HepG2 (cell line): Measurements from ENCODE around the gene CLIC3. TPM values are rescaled to one million over a fixed set of nuclear protein-coding genes. Genes with fewer than 3 reads are reported as not detected.
"Not testable (repeated sequence)": the region's sequence is repeated elsewhere in the genome, so short reads cannot be mapped to it uniquely, and the experiment has no call there.

ENCODE experiments used
- ATAC-seq: fragments of 200-7000 bp; cut with Tn5 transposase; 3 replicates; pipeline ENCODE4 v1.9.1; 2020; ENCODE audit warnings: mild to moderate bottlenecking, moderate library complexity
- BruUV-seq: library from RNA; stranded (reverse); fragments of 400-500 nt; replicated peaks from 2 replicates; lab custom pipeline; 2021; lab: Mats Ljungman, UMichigan
- CTCF ChIA-PET: fragments of 300-600 bp; formaldehyde crosslinking; extraction: SDS; loops from one replicate; lab custom pipeline; 2021; ENCODE audit warnings: low total read pairs, inconsistent platforms, low intra/inter-chr PET ratio; lab: Yijun Ruan, JAX
- POLR2A ChIA-PET: fragments of 350-600 bp; sonication (Branson Sonifier 250); formaldehyde crosslinking; loops from one replicate; lab custom pipeline; 2020; ENCODE audit warnings: antibody characterized with exemption, inconsistent platforms; lab: Yijun Ruan, JAX
- DNase-seq: peaks from one replicate; pipeline ENCODE4 v3.0.0-alpha.2; 2015; ENCODE audit warnings: low spot score
- FAIRE-seq: peaks from 3 replicates; lab custom pipeline; 2011; peaks lifted over from hg19 to GRCh38; lab: Jason Lieb, UNC
- H2AFZ ChIP-seq: one replicate; pipeline ENCODE4 v1.6.1; 2011; ENCODE audit warnings: low read length, inconsistent platforms
- H3K27ac ChIP-seq: fragments of 300-600 bp; 3 replicates; pipeline ENCODE4 v1.8.0; 2011; ENCODE audit warnings: mixed run types, mild to moderate bottlenecking, mixed read lengths, low read length, inconsistent platforms; ENCODE audit not compliant: insufficient read depth; ENCODE audit errors: extremely low read length
- H3K27me3 ChIP-seq, 2 experiments: fragments of 200-600 bp in 1 of 2; 2 replicates in 1 of 2; 3 replicates in 1 of 2; pipeline versions ENCODE4 v1.6.0 to v1.8.0; 2011; ENCODE audit warnings: low read length in 2 of 2, mild to moderate bottlenecking in 2 of 2, moderate library complexity in 2 of 2, inconsistent platforms in 1 of 2; ENCODE audit not compliant: insufficient read depth in 2 of 2, control insufficient read depth in 1 of 2
- H3K36me3 ChIP-seq, 2 experiments: fragments of 200-600 bp in 1 of 2; replicated peaks in 1 of 2; 2 replicates in 1 of 2; 3 replicates in 1 of 2; pipeline versions ENCODE4 v1.5.1 to v1.8.0; 2011; ENCODE audit warnings: low read length in 2 of 2, inconsistent platforms in 1 of 2; ENCODE audit not compliant: insufficient read depth in 2 of 2, control insufficient read depth in 1 of 2
- H3K4me1 ChIP-seq: 2 replicates; pipeline ENCODE4 v1.5.1; 2012; ENCODE audit warnings: low read length, inconsistent platforms; ENCODE audit not compliant: insufficient read depth
- H3K4me2 ChIP-seq: 2 replicates; pipeline ENCODE4 v1.6.0; 2011; ENCODE audit warnings: low read depth, low read length, inconsistent platforms
- H3K4me3 ChIP-seq, 3 experiments: fragments of 200-600 bp in 1 of 3; sonication (generic), shearing (Covaris generic) in 1 of 3; replicated peaks in 1 of 3; 2 replicates each; pipeline ENCODE4 v1.5.1; 2011 to 2016; ENCODE audit warnings: low read length in 3 of 3, inconsistent platforms in 2 of 3, low read depth in 2 of 3, mild to moderate bottlenecking in 2 of 3, control low read depth in 1 of 3, mixed read lengths in 1 of 3; ENCODE audit not compliant: insufficient read depth in 1 of 3
- H3K79me2 ChIP-seq: one replicate; pipeline ENCODE4 v1.6.1; 2011; ENCODE audit warnings: low read length, inconsistent platforms; ENCODE audit not compliant: insufficient read depth
- H3K9ac ChIP-seq: 2 replicates; pipeline ENCODE4 v1.6.0; 2011; ENCODE audit warnings: mild to moderate bottlenecking, low read depth, low read length, inconsistent platforms; ENCODE audit not compliant: insufficient read depth
- H3K9me3 ChIP-seq: 2 replicates; pipeline ENCODE4 v1.5.1; 2012; ENCODE audit warnings: mild to moderate bottlenecking, low read length
- H4K20me1 ChIP-seq: 2 replicates; pipeline ENCODE4 v1.6.0; 2011; ENCODE audit warnings: inconsistent platforms, mild to moderate bottlenecking, low read length, moderate library complexity; ENCODE audit not compliant: insufficient read depth
- HNRNPL ChIP-seq: fragments of 200-400 bp; formaldehyde crosslinking; IDR thresholded peaks from 2 replicates; pipeline ENCODE4 v1.6.1; 2017; ENCODE audit warnings: mild to moderate bottlenecking, low read depth, low read length
- KDM2A ChIP-seq: sonication (generic); formaldehyde crosslinking; IDR thresholded peaks from 2 replicates; pipeline ENCODE4 v1.4.0; 2020; ENCODE audit warnings: low read depth, missing genetic modification reagents, borderline replicate concordance
- RAD21 ChIP-seq: fragments of 450-650 bp; formaldehyde crosslinking; IDR thresholded peaks from 2 replicates; pipeline ENCODE4 v1.5.0; 2020; ENCODE audit warnings: mild to moderate bottlenecking
- SAP130 ChIP-seq: IDR thresholded peaks from 2 replicates; pipeline ENCODE4 v1.6.1; 2016; ENCODE audit warnings: low read depth
- SKI ChIP-seq: fragments of 450-650 bp; IDR thresholded peaks from one replicate; pipeline ENCODE4 v1.6.1; 2018; ENCODE audit warnings: mild to moderate bottlenecking; ENCODE audit not compliant: partially characterized antibody
- SOX6 ChIP-seq, 2 experiments: fragments of 450-650 bp in 1 of 2; sonication (generic) in 1 of 2; formaldehyde crosslinking in 1 of 2; IDR thresholded peaks; 2 replicates each; pipeline versions ENCODE4 v1.4.0 to v1.6.1; 2017 to 2020; ENCODE audit warnings: antibody characterized with exemption in 1 of 2, mild to moderate bottlenecking in 1 of 2, missing genetic modification reagents in 1 of 2
- WGBS: methylation state at CpG from one replicate; pipeline ENCODE4 v1.1.6; 2017; ENCODE audit warnings: low lambda C conversion rate; 5-methylcytosine and 5-hydroxymethylcytosine counted together
- in situ Hi-C: cut with HindIII; loops from 2 replicates; pipeline ENCODE4 v1.10.0; 2017; ENCODE audit warnings: low pct_unique_long_range_greater_than_20kb; ENCODE audit not compliant: extremely low pct_ligation_motif_present
- intact Hi-C: fragments of 100-400 bp; cut with micrococcal nuclease; formaldehyde crosslinking; loops from one replicate; pipeline ENCODE4 v1.10.0; 2022; ENCODE audit not compliant: unreplicated experiment
- polyA plus RNA-seq, 8 experiments: library from polyadenylated mRNA; depleted of rRNA in 3 of 8; stranded (reverse) in 7 of 8; unstranded in 1 of 8; fragments of >200 nt; fragmentation: Illumina TruSeq in 4 of 8; extraction: Trizol in 4 of 8; gene quantifications; 2 replicates each; pipeline versions ENCODE4 v1.2.1 to v1.2.3, GENCODE V29; 2011 to 2016; ENCODE audit warnings: low read depth in 4 of 8, missing spikeins in 1 of 8, mixed read lengths in 1 of 8; ENCODE audit not compliant: insufficient read depth in 1 of 8
- total RNA-seq, 5 experiments: library from RNA; depleted of rRNA; stranded (reverse); fragments of >200 nt; fragmentation: Illumina TruSeq; extraction: Trizol; gene quantifications; 2 replicates each; pipeline ENCODE4 v1.2.3, GENCODE V29; 2016; ENCODE audit warnings: low read depth in 1 of 5
- TF ChIP-seq, protein P1 (sequence below): sonication (generic); formaldehyde crosslinking; IDR thresholded peaks from 2 replicates; pipeline ENCODE4 v1.5.1; 2020; ENCODE audit warnings: mild to moderate bottlenecking, missing genetic modification reagents
- TF ChIP-seq, protein P2 (sequence below): sonication (generic); formaldehyde crosslinking; IDR thresholded peaks from 2 replicates; pipeline ENCODE4 v1.5.0; 2020; ENCODE audit warnings: mild to moderate bottlenecking, missing genetic modification reagents, moderate library complexity
- TF ChIP-seq, protein P3 (sequence below): sonication (generic); formaldehyde crosslinking; IDR thresholded peaks from 2 replicates; pipeline ENCODE4 v1.5.0; 2020; ENCODE audit warnings: missing genetic modification reagents, mild to moderate bottlenecking, borderline replicate concordance

CLIC3 gene
- total and polyA plus RNA-seq, 2 of the 13 experiments (the other 11 are each of a cell fraction or from before 2014, with no cell fraction given), result 0.51 to 1.5 TPM

DNA sequence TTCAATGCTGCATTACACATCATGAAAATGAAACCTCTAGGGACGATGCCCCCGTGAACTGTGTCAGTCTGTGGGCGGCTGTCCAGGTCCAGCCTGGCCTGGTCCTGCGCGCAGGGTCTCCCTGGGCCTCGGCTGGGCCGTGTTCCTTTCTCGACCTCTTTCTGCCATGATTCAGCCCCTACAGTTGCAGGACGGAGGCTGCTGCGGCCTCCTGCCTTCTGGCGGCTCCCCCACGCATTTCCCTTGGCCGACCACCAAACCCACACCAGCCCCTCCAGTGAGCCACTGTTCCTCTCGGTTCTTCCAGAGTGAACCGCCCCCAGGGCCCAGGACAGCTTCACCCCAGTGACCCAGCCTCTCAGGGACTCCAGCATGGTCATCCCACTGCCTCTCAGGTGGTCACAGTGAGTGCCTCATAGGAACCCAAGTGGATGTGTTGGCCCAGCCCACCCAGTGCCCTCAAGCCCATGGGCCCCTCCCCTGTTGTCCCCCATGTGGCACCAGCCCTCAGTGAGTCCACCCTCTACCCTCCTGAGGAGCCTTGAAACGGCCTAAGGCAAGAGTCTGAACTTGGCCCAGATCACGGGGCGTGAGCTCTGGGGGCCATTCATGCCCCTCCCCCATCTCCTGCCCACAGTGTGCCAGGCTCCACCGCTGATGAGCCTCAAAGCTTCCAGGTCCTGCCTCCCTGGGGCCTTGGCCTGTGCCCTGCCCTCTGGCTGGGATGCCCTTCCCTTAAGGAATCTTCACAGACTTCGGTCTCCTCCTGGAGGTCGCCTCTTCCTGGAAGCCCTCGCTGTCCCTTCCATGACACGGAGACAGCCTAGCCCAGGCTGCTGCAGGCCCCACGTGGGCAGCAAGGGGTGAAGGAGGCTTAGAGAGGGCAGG is 10.0 kb upstream of the CLIC3 start:
- Histone ChIP-seq H3K9me3 (peaks cover 4% of the 10 kb centered on the region; the same call in 1 of the 2 replicates), H3K4me3 (no peak overlapping the region), H3K36me3 (no peaks in the 10 kb centered on the region), H3K4me2 (no peak overlapping the region), H3K9ac (no peak overlapping the region), H4K20me1 (no peaks in the 10 kb centered on the region), H3K27me3 (no peaks in the 10 kb centered on the region), H2AFZ (no peak overlapping the region), H3K27ac (no peak overlapping the region), H3K79me2 (no peaks in the 10 kb centered on the region), H3K4me1 (peaks cover 14% of the 10 kb centered on the region)
- no peak for FAIRE-seq
- ChIA-PET POLR2A (no interaction called here), CTCF (no interaction called here)
- no peak for DNase-seq
- intact Hi-C loops (no loop called here), in situ Hi-C loops (no loop called here)
- no TSS peak for BruUV-seq
- WGBS, result 86% methylated on average over 20 of the region's 24 CpGs
- TF ChIP-seq SOX6 (IDR thresholded peaks at IDR 0.05) (no peak), SOX6 (CRISPR knock-in tag; IDR thresholded peaks at IDR 0.05) (no peak), HNRNPL (peak; percentile 60; the same call in 1 of the 2 replicates)
- ATAC-seq, result no peak

DNA sequence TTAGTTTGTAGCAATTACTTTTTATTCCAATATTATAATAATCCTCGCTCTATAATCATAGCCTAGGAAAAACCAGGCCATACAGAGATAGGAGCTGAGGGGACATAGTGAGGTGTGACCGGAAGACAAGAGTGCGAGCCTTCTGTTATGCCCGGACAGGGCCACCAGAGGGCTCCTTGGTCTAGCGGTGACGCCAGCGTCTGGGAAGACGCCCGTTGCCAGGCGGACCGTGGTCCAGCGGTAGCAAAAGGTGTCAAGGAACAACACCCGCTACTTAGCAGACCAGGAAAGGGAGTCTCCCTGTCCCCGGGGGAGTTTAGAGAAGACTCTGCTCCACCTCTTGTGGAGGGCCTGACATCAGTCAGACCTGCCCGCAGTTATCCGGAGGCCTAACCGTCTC is 7.9 kb upstream of the CLIC3 start:
- H3K4me3 ChIP-seq, BruUV-seq, POLR2A ChIA-PET, H2AFZ ChIP-seq, ATAC-seq, FAIRE-seq, H3K9ac ChIP-seq, in situ Hi-C loops, intact Hi-C loops, H3K79me2 ChIP-seq, H3K27me3 ChIP-seq, CTCF ChIA-PET, H4K20me1 ChIP-seq, H3K9me3 ChIP-seq, H3K36me3 ChIP-seq, DNase-seq, H3K27ac ChIP-seq, H3K4me2 ChIP-seq: not testable (repeated sequence)
- H3K4me1 ChIP-seq, result peaks cover 29% of the 10 kb centered on the region
- 23% methylated on average over 8 of the region's 17 CpGs for WGBS
- TF ChIP-seq, protein P1, sequence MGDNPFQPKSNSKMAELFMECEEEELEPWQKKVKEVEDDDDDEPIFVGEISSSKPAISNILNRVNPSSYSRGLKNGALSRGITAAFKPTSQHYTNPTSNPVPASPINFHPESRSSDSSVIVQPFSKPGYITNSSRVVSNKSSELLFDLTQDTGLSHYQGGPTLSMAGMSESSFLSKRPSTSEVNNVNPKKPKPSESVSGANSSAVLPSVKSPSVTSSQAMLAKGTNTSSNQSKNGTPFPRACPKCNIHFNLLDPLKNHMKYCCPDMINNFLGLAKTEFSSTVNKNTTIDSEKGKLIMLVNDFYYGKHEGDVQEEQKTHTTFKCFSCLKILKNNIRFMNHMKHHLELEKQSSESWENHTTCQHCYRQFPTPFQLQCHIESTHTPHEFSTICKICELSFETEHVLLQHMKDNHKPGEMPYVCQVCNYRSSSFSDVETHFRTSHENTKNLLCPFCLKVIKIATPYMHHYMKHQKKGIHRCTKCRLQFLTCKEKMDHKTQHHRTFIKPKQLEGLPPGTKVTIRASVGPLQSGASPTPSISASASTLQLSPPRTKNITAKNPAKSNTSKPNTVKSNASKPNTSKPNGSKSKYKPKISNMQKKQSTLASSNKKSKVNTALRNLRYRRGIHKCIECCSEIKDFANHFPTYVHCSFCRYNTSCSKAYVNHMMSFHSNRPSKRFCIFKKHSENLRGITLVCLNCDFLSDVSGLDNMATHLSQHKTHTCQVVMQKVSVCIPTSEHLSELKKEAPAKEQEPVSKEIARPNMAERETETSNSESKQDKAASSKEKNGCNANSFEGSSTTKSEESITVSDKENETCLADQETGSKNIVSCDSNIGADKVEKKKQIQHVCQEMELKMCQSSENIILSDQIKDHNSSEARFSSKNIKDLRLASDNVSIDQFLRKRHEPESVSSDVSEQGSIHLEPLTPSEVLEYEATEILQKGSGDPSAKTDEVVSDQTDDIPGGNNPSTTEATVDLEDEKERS (CRISPR knock-in tag), result peak; percentile 95
- TF ChIP-seq SKI, result peak; percentile 15
- TF ChIP-seq SAP130, result 0 out of 2 replicates have a peak, but pooled peaks have one; percentile 15
- TF ChIP-seq, protein P2, sequence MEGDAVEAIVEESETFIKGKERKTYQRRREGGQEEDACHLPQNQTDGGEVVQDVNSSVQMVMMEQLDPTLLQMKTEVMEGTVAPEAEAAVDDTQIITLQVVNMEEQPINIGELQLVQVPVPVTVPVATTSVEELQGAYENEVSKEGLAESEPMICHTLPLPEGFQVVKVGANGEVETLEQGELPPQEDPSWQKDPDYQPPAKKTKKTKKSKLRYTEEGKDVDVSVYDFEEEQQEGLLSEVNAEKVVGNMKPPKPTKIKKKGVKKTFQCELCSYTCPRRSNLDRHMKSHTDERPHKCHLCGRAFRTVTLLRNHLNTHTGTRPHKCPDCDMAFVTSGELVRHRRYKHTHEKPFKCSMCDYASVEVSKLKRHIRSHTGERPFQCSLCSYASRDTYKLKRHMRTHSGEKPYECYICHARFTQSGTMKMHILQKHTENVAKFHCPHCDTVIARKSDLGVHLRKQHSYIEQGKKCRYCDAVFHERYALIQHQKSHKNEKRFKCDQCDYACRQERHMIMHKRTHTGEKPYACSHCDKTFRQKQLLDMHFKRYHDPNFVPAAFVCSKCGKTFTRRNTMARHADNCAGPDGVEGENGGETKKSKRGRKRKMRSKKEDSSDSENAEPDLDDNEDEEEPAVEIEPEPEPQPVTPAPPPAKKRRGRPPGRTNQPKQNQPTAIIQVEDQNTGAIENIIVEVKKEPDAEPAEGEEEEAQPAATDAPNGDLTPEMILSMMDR (CRISPR knock-in tag), result peak; percentile 55
- peak; percentile 40; the same call in 1 of the 2 replicates for TF ChIP-seq RAD21 (CRISPR knock-in tag)
- TF ChIP-seq, protein P3, sequence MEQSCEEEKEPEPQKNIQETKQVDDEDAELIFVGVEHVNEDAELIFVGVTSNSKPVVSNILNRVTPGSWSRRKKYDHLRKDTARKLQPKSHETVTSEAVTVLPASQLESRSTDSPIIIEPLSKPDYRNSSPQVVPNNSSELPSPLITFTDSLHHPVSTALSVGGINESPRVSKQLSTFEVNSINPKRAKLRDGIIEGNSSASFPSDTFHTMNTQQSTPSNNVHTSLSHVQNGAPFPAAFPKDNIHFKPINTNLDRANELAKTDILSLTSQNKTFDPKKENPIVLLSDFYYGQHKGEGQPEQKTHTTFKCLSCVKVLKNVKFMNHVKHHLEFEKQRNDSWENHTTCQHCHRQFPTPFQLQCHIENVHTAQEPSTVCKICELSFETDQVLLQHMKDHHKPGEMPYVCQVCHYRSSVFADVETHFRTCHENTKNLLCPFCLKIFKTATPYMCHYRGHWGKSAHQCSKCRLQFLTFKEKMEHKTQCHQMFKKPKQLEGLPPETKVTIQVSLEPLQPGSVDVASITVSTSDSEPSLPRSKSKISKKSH (CRISPR knock-in tag), result peak; percentile 98
- TF ChIP-seq KDM2A, result 0 out of 2 replicates have a peak, but pooled peaks have one; percentile 37
